Neural cell (in vitro differentiated cells): ENCODE results near the gene SEC14L6. TPM values are rescaled to one million over a fixed set of nuclear protein-coding genes. Genes with fewer than 3 reads are reported as not detected.

Experiments
- H2AFZ ChIP-seq: fragments of 200-600, 300-800 bp; sonication (generic), shearing (Covaris generic); 2 replicates; pipeline ENCODE4 v1.6.0; 2014; ENCODE audit warnings: low read depth, mild to moderate bottlenecking, antibody characterized with exemption, low read length, moderate library complexity
- H3F3A ChIP-seq: fragments of 200-600 bp; shearing (Covaris generic); 2 replicates; pipeline ENCODE4 v1.6.1; 2016; ENCODE audit warnings: mild to moderate bottlenecking, moderate library complexity, mixed read lengths, antibody characterized with exemption, low read length; ENCODE audit not compliant: insufficient read depth, poor library complexity, severe bottlenecking
- H3K27ac ChIP-seq: fragments of 200-600, 300-800 bp; sonication (generic), shearing (Covaris generic); 2 replicates; pipeline ENCODE4 v1.5.1; 2014; ENCODE audit warnings: mild to moderate bottlenecking, low read length, moderate library complexity
- H3K27me3 ChIP-seq: fragments of 300-800, 200-600 bp; sonication (generic), shearing (Covaris generic); 2 replicates; pipeline ENCODE4 v1.6.0; 2014; ENCODE audit warnings: mild to moderate bottlenecking, low read depth, low read length, moderate library complexity; ENCODE audit not compliant: insufficient read depth
- H3K36me3 ChIP-seq: fragments of 300-800, 200-600 bp; sonication (generic), shearing (Covaris generic); 2 replicates; pipeline ENCODE4 v1.5.1; 2014; ENCODE audit warnings: mild to moderate bottlenecking, antibody characterized with exemption, low read length, moderate library complexity; ENCODE audit not compliant: insufficient read depth
- H3K4me2 ChIP-seq: fragments of 300-800, 200-600 bp; sonication (generic), shearing (Covaris generic); 2 replicates; pipeline ENCODE4 v1.6.0; 2014; ENCODE audit warnings: mild to moderate bottlenecking, low read length
- H3K4me3 ChIP-seq: fragments of 300-800, 200-600 bp; sonication (generic), shearing (Covaris generic); 2 replicates; pipeline ENCODE4 v1.5.1; 2014; ENCODE audit warnings: mild to moderate bottlenecking, low read length, moderate library complexity
- H3K79me2 ChIP-seq: fragments of 200-600 bp; shearing (Covaris generic); replicated peaks from 2 replicates; pipeline ENCODE4 v1.6.0; 2014; ENCODE audit warnings: mild to moderate bottlenecking, low read length, moderate library complexity; ENCODE audit not compliant: insufficient read depth
- H3K9ac ChIP-seq: fragments of 300-800, 200-600 bp; sonication (generic), shearing (Covaris generic); 2 replicates; pipeline ENCODE4 v1.6.1; 2016; ENCODE audit warnings: mild to moderate bottlenecking, low read length, mixed read lengths
- H3K9me2 ChIP-seq: fragments of 200-600 bp; shearing (Covaris generic); 2 replicates; pipeline ENCODE4 v1.6.1; 2016; ENCODE audit warnings: mild to moderate bottlenecking, low read length, mixed read lengths; ENCODE audit not compliant: insufficient read depth
- H3K9me3 ChIP-seq: fragments of 200-600, 300-800 bp; sonication (generic), shearing (Covaris generic); 2 replicates; pipeline ENCODE4 v1.6.1; 2016; ENCODE audit warnings: mild to moderate bottlenecking, mixed run types, low read length, moderate library complexity, mixed read lengths
- H4K20me1 ChIP-seq: fragments of 200-600 bp; shearing (Covaris generic); 2 replicates; pipeline ENCODE4 v1.6.1; 2016; ENCODE audit warnings: mild to moderate bottlenecking, mixed run types; ENCODE audit not compliant: insufficient read depth
- EP300 ChIP-seq: fragments of 450-650 bp; conservative IDR thresholded peaks from 2 replicates; pipeline ENCODE4 v1.6.1; 2014; ENCODE audit warnings: antibody characterized with exemption, mild to moderate bottlenecking, moderate library complexity; ENCODE audit not compliant: poor library complexity, severe bottlenecking
- EZH2 ChIP-seq: fragments of 200-600, 300-800 bp; shearing (Covaris generic), sonication (generic); IDR thresholded peaks from 2 replicates; pipeline ENCODE4 v1.6.1; 2014; ENCODE audit warnings: antibody characterized with exemption, low read length, borderline replicate concordance, mild to moderate bottlenecking; ENCODE audit not compliant: insufficient read depth, poor library complexity, severe bottlenecking
- MXI1 ChIP-seq: fragments of 450-650 bp; conservative IDR thresholded peaks from 2 replicates; pipeline ENCODE4 v1.6.1; 2014; ENCODE audit warnings: antibody characterized with exemption, mild to moderate bottlenecking; ENCODE audit not compliant: poor library complexity, severe bottlenecking
- POLR2AphosphoS5 ChIP-seq: IDR thresholded peaks from 2 replicates; pipeline ENCODE4 v1.6.1; 2012
- RAD21 ChIP-seq: fragments of 450-650 bp; conservative IDR thresholded peaks from 2 replicates; pipeline ENCODE4 v1.6.1; 2014; ENCODE audit warnings: antibody characterized with exemption, mild to moderate bottlenecking, moderate library complexity
- SMC3 ChIP-seq: fragments of 450-650 bp; conservative IDR thresholded peaks from 2 replicates; pipeline ENCODE4 v1.6.1; 2014; ENCODE audit warnings: antibody characterized with exemption, mild to moderate bottlenecking, moderate library complexity; ENCODE audit not compliant: poor library complexity
- TAF1 ChIP-seq: IDR thresholded peaks from 2 replicates; pipeline ENCODE4 v1.6.1; 2012; ENCODE audit warnings: low read depth
- polyA plus RNA-seq: library from polyadenylated mRNA; depleted of rRNA; stranded (reverse); fragments of >200 nt; gene quantifications from 2 replicates; pipeline ENCODE4 v1.2.3, GENCODE V29; 2014
- TF ChIP-seq, protein P1 (sequence below): fragments of 450-650 bp; IDR thresholded peaks from 2 replicates; pipeline ENCODE4 v1.5.1; 2014; ENCODE audit warnings: antibody characterized with exemption, mild to moderate bottlenecking, moderate library complexity; ENCODE audit not compliant: poor library complexity, severe bottlenecking
- TF ChIP-seq, protein P2 (sequence below): IDR thresholded peaks from 2 replicates; pipeline ENCODE4 v1.6.1; 2012; ENCODE audit warnings: borderline replicate concordance

The SEC14L6 gene
- polyA plus RNA-seq, 1 donor from 2014 or later, result not detected

DNA sequence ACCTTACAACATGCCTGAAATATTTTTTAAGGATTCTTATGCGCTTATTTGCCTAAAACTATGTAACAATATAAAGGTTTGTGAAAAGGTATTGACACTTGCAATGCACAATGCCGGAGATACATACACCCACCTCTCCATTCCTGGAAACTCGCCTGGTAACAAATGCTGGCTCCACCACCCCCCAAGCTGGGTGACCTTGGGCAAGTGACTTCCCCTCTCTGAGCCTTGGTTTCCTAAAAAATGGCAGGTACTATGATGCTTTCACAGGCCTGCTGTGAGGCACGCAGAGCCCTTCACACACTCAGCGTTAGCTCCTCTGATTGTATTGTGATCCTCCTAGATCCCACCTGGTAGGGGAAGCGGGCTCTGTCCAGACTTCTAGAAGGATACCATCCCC is 25.7 kb upstream of the SEC14L6 start:
- no peaks in the 10 kb centered on the region for H4K20me1 ChIP-seq
- no peak overlapping the region for H3K27ac ChIP-seq
- no peak overlapping the region for H3K4me3 ChIP-seq
- H3K27me3 ChIP-seq, result no peaks in the 10 kb centered on the region
- H3K9ac ChIP-seq, result no peak overlapping the region
- no peaks in the 10 kb centered on the region for H3K36me3 ChIP-seq
- no peaks in the 10 kb centered on the region for H3K79me2 ChIP-seq
- H3K9me2 ChIP-seq, result no peaks in the 10 kb centered on the region
- no peaks in the 10 kb centered on the region for H3F3A ChIP-seq
- H2AFZ ChIP-seq, result no peak overlapping the region
- H3K4me2 ChIP-seq, result no peak overlapping the region
- no peaks in the 10 kb centered on the region for H3K9me3 ChIP-seq
- TF ChIP-seq, protein P1, sequence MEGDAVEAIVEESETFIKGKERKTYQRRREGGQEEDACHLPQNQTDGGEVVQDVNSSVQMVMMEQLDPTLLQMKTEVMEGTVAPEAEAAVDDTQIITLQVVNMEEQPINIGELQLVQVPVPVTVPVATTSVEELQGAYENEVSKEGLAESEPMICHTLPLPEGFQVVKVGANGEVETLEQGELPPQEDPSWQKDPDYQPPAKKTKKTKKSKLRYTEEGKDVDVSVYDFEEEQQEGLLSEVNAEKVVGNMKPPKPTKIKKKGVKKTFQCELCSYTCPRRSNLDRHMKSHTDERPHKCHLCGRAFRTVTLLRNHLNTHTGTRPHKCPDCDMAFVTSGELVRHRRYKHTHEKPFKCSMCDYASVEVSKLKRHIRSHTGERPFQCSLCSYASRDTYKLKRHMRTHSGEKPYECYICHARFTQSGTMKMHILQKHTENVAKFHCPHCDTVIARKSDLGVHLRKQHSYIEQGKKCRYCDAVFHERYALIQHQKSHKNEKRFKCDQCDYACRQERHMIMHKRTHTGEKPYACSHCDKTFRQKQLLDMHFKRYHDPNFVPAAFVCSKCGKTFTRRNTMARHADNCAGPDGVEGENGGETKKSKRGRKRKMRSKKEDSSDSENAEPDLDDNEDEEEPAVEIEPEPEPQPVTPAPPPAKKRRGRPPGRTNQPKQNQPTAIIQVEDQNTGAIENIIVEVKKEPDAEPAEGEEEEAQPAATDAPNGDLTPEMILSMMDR, result no peak
- TF ChIP-seq RAD21 (no peak), TAF1 (no peak), MXI1 (no peak), EP300 (no peak), EZH2 (no peak), SMC3 (no peak), POLR2AphosphoS5 (no peak)
- TF ChIP-seq, protein P2, sequence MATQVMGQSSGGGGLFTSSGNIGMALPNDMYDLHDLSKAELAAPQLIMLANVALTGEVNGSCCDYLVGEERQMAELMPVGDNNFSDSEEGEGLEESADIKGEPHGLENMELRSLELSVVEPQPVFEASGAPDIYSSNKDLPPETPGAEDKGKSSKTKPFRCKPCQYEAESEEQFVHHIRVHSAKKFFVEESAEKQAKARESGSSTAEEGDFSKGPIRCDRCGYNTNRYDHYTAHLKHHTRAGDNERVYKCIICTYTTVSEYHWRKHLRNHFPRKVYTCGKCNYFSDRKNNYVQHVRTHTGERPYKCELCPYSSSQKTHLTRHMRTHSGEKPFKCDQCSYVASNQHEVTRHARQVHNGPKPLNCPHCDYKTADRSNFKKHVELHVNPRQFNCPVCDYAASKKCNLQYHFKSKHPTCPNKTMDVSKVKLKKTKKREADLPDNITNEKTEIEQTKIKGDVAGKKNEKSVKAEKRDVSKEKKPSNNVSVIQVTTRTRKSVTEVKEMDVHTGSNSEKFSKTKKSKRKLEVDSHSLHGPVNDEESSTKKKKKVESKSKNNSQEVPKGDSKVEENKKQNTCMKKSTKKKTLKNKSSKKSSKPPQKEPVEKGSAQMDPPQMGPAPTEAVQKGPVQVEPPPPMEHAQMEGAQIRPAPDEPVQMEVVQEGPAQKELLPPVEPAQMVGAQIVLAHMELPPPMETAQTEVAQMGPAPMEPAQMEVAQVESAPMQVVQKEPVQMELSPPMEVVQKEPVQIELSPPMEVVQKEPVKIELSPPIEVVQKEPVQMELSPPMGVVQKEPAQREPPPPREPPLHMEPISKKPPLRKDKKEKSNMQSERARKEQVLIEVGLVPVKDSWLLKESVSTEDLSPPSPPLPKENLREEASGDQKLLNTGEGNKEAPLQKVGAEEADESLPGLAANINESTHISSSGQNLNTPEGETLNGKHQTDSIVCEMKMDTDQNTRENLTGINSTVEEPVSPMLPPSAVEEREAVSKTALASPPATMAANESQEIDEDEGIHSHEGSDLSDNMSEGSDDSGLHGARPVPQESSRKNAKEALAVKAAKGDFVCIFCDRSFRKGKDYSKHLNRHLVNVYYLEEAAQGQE, result no peak

DNA sequence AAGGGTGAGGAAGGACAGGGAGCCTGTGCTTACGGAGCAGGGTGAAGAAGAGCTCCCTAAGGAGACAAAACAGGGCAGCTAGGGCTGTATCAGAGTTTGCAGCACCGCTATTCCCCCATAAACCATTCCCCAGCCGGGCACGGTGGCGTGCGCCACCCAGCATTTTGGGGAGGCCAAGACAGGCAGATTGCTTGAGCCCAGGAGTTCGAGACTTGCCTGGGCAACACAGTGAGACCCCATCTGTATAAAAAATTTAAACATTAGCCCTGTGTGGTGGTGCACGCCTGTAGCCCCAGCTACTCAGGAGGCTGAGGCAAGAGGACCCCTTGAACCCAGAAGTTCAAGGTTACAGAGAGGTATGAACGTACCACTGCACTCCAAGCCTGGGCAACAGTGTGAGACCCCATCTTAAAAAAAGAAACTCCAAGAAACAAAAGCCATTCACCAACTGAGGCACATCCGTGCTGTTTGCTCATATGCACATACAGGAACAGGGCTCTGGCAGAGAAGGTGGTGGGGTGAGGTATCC is 23.2 kb upstream of the SEC14L6 start:
- no peaks in the 10 kb centered on the region for H4K20me1 ChIP-seq
- TF ChIP-seq RAD21 (no peak), TAF1 (no peak), EP300 (no peak), MXI1 (no peak)
- TF ChIP-seq, protein P2, result no peak

More for the DNA sequence above, 23.2 kb upstream of the SEC14L6 start:
- H3K9me3 ChIP-seq, result no peaks in the 10 kb centered on the region
- no peak overlapping the region for H3K4me3 ChIP-seq
- H3F3A ChIP-seq, result no peaks in the 10 kb centered on the region
- H3K4me2 ChIP-seq, result no peak overlapping the region
- no peak overlapping the region for H2AFZ ChIP-seq
- no peaks in the 10 kb centered on the region for H3K9me2 ChIP-seq
- no peak overlapping the region for H3K9ac ChIP-seq
- H3K27ac ChIP-seq, result no peak overlapping the region
- H3K36me3 ChIP-seq, result no peaks in the 10 kb centered on the region
- no peaks in the 10 kb centered on the region for H3K27me3 ChIP-seq
- no peaks in the 10 kb centered on the region for H3K79me2 ChIP-seq
